ENCODE results near the gene TCF15. TPM values are rescaled to one million over a fixed set of nuclear protein-coding genes. Genes with fewer than 3 reads are reported as not detected.

TCF15 gene
- 2.1 TPM for total RNA-seq

GRCh38 chr20:610130-611046 lies at the start of gene TCF15:
Gene TCF15 (minus strand): TSS chr20:610309. CDS start chr20:610237, 72 bp downstream.
- Histone ChIP-seq H3K9ac (ENCODE audit: low read depth in 1 of 3, low read length in 3 of 3) (peak within 1 kb of the TSS in 1 of 3 donors; percentile 72), H3K27ac (ENCODE audit: low read depth, low read length) (peak within 1 kb of the TSS; percentile 50), H3K9me3 (ENCODE audit: control insufficient read depth in 3 of 3, low read length in 3 of 3) (no peaks in the 10 kb centered on the region), H3K27me3 (ENCODE audit: control insufficient read depth in 3 of 3, insufficient read depth in 3 of 3, low read length in 3 of 3) (peaks cover 49 to 55% (median 54%) of the 10 kb centered on the region in 3 donors), H3K36me3 (ENCODE audit: control insufficient read depth in 3 of 3, insufficient read depth in 3 of 3, low read length in 3 of 3) (no peaks in the 10 kb centered on the region), H3K4me3 (ENCODE audit: low read length in 3 of 3) (peak within 1 kb of the TSS; percentile 54 to 66 (median 60)), H3K4me1 (ENCODE audit: control insufficient read depth in 3 of 3, insufficient read depth in 3 of 3, low read length in 3 of 3) (peaks cover 5 to 6% (median 5%) of the 10 kb centered on the region in 3 donors)

- Histone ChIP-seq H3K4me3 (ENCODE audit: low read length in 3 of 3) (no peak overlapping the region), H3K9me3 (ENCODE audit: control insufficient read depth in 3 of 3, low read length in 3 of 3) (no peaks in the 10 kb centered on the region), H3K27me3 (ENCODE audit: control insufficient read depth in 3 of 3, insufficient read depth in 3 of 3, low read length in 3 of 3) (peaks cover 23 to 45% (median 33%) of the 10 kb centered on the region in 3 donors), H3K36me3 (ENCODE audit: control insufficient read depth in 3 of 3, insufficient read depth in 3 of 3, low read length in 3 of 3) (no peaks in the 10 kb centered on the region), H3K9ac (ENCODE audit: low read depth in 1 of 3, low read length in 3 of 3) (no peak overlapping the region), H3K4me1 (ENCODE audit: control insufficient read depth in 3 of 3, insufficient read depth in 3 of 3, low read length in 3 of 3) (peaks cover 5% of the 10 kb centered on the region in 3 donors), H3K27ac (ENCODE audit: low read depth, low read length) (no peak overlapping the region)
Measured at GRCh38 chr20:658731-659291, 48.7 kb upstream of the TCF15 start.

GRCh38 chr20:658202-658601 lies 48.1 kb upstream of the TCF15 start:
- H3K9ac ChIP-seq (ENCODE audit: low read depth in 1 of 3, low read length in 3 of 3), result no peak overlapping the region
- peaks cover 18 to 39% (median 27%) of the 10 kb centered on the region in 3 donors for H3K27me3 ChIP-seq (ENCODE audit: control insufficient read depth in 3 of 3, insufficient read depth in 3 of 3, low read length in 3 of 3)
- peaks cover 7 to 9% (median 9%) of the 10 kb centered on the region in 3 donors for H3K4me1 ChIP-seq (ENCODE audit: control insufficient read depth in 3 of 3, insufficient read depth in 3 of 3, low read length in 3 of 3)
- H3K27ac ChIP-seq (ENCODE audit: low read depth, low read length), result no peak overlapping the region
- H3K9me3 ChIP-seq (ENCODE audit: control insufficient read depth in 3 of 3, low read length in 3 of 3), result no peaks in the 10 kb centered on the region
- H3K4me3 ChIP-seq (ENCODE audit: low read length in 3 of 3), result no peak overlapping the region
- H3K36me3 ChIP-seq (ENCODE audit: control insufficient read depth in 3 of 3, insufficient read depth in 3 of 3, low read length in 3 of 3), result no peaks in the 10 kb centered on the region

GRCh38 chr20:655726-656624 lies 45.9 kb upstream of the TCF15 start:
- H3K4me3 ChIP-seq (ENCODE audit: low read length in 3 of 3), result no peak overlapping the region
- peaks cover 5 to 16% (median 5%) of the 10 kb centered on the region in 3 donors for H3K27me3 ChIP-seq (ENCODE audit: control insufficient read depth in 3 of 3, insufficient read depth in 3 of 3, low read length in 3 of 3)
- H3K9me3 ChIP-seq (ENCODE audit: control insufficient read depth in 3 of 3, low read length in 3 of 3), result no peaks in the 10 kb centered on the region
- H3K4me1 ChIP-seq (ENCODE audit: control insufficient read depth in 3 of 3, insufficient read depth in 3 of 3, low read length in 3 of 3), result peaks cover 22 to 25% (median 22%) of the 10 kb centered on the region in 3 donors
- H3K9ac ChIP-seq (ENCODE audit: low read depth in 1 of 3, low read length in 3 of 3), result no peak overlapping the region
- peaks cover 0 to under 1% (median 0%) of the 10 kb centered on the region in 3 donors for H3K36me3 ChIP-seq (ENCODE audit: control insufficient read depth in 3 of 3, insufficient read depth in 3 of 3, low read length in 3 of 3)
- H3K27ac ChIP-seq (ENCODE audit: low read depth, low read length), result no peak overlapping the region

GRCh38 chr20:654417-654750 lies 44.3 kb upstream of the TCF15 start:
- Histone ChIP-seq H3K9me3 (ENCODE audit: control insufficient read depth in 3 of 3, low read length in 3 of 3) (no peaks in the 10 kb centered on the region), H3K36me3 (ENCODE audit: control insufficient read depth in 3 of 3, insufficient read depth in 3 of 3, low read length in 3 of 3) (peaks cover 10 to 15% (median 11%) of the 10 kb centered on the region in 3 donors), H3K9ac (ENCODE audit: low read depth in 1 of 3, low read length in 3 of 3) (no peak overlapping the region), H3K27ac (ENCODE audit: low read depth, low read length) (peak overlapping the region; percentile 85), H3K4me1 (ENCODE audit: control insufficient read depth in 3 of 3, insufficient read depth in 3 of 3, low read length in 3 of 3) (peaks cover 22 to 28% (median 23%) of the 10 kb centered on the region in 3 donors), H3K4me3 (ENCODE audit: low read length in 3 of 3) (peak overlapping the region in 1 of 3 donors; percentile 90), H3K27me3 (ENCODE audit: control insufficient read depth in 3 of 3, insufficient read depth in 3 of 3, low read length in 3 of 3) (peaks cover 0 to 6% (median 0%) of the 10 kb centered on the region in 3 donors)

- Histone ChIP-seq H3K9ac (ENCODE audit: low read depth in 1 of 3, low read length in 3 of 3) (peak overlapping the region; percentile 69 to 92 (median 88)), H3K4me1 (ENCODE audit: control insufficient read depth in 3 of 3, insufficient read depth in 3 of 3, low read length in 3 of 3) (peaks cover 22 to 28% (median 23%) of the 10 kb centered on the region in 3 donors), H3K4me3 (ENCODE audit: low read length in 3 of 3) (peak overlapping the region; percentile 84 to 93 (median 90)), H3K36me3 (ENCODE audit: control insufficient read depth in 3 of 3, insufficient read depth in 3 of 3, low read length in 3 of 3) (peaks cover 13 to 19% (median 14%) of the 10 kb centered on the region in 3 donors), H3K27me3 (ENCODE audit: control insufficient read depth in 3 of 3, insufficient read depth in 3 of 3, low read length in 3 of 3) (peaks cover 0 to under 1% (median 0%) of the 10 kb centered on the region in 3 donors), H3K9me3 (ENCODE audit: control insufficient read depth in 3 of 3, low read length in 3 of 3) (no peaks in the 10 kb centered on the region), H3K27ac (ENCODE audit: low read depth, low read length) (peak overlapping the region; percentile 85)
Measured at GRCh38 chr20:653590-654416, 43.7 kb upstream of the TCF15 start.

- Histone ChIP-seq H3K9ac (ENCODE audit: low read depth in 1 of 3, low read length in 3 of 3) (peak within 1 kb of the TSS; percentile 82 to 92 (median 88)), H3K27ac (ENCODE audit: low read depth, low read length) (peak within 1 kb of the TSS; percentile 85), H3K9me3 (ENCODE audit: control insufficient read depth in 3 of 3, low read length in 3 of 3) (no peaks in the 10 kb centered on the region), H3K36me3 (ENCODE audit: control insufficient read depth in 3 of 3, insufficient read depth in 3 of 3, low read length in 3 of 3) (peaks cover 20 to 25% (median 21%) of the 10 kb centered on the region in 3 donors), H3K27me3 (ENCODE audit: control insufficient read depth in 3 of 3, insufficient read depth in 3 of 3, low read length in 3 of 3) (no peaks in the 10 kb centered on the region), H3K4me1 (ENCODE audit: control insufficient read depth in 3 of 3, insufficient read depth in 3 of 3, low read length in 3 of 3) (peaks cover 22 to 28% (median 23%) of the 10 kb centered on the region in 3 donors), H3K4me3 (ENCODE audit: low read length in 3 of 3) (peak within 1 kb of the TSS; percentile 90 to 99 (median 93))
Measured at GRCh38 chr20:653110-653589, 43.0 kb upstream of the TCF15 start, which contains the start of gene SRXN1. Gene SRXN1 (minus strand): TSS chr20:653200. CDS start chr20:653185, 15 bp downstream.

GRCh38 chr20:652615-653109 lies 42.6 kb upstream of the TCF15 start:
- Histone ChIP-seq H3K27ac (ENCODE audit: low read depth, low read length) (peak overlapping the region; percentile 85), H3K9me3 (ENCODE audit: control insufficient read depth in 3 of 3, low read length in 3 of 3) (peaks cover 0 to 1% (median 0%) of the 10 kb centered on the region in 3 donors), H3K9ac (ENCODE audit: low read depth in 1 of 3, low read length in 3 of 3) (peak overlapping the region; percentile 79 to 92 (median 82)), H3K4me1 (ENCODE audit: control insufficient read depth in 3 of 3, insufficient read depth in 3 of 3, low read length in 3 of 3) (peaks cover 22 to 28% (median 23%) of the 10 kb centered on the region in 3 donors), H3K36me3 (ENCODE audit: control insufficient read depth in 3 of 3, insufficient read depth in 3 of 3, low read length in 3 of 3) (peaks cover 24 to 30% (median 25%) of the 10 kb centered on the region in 3 donors), H3K4me3 (ENCODE audit: low read length in 3 of 3) (peak overlapping the region; percentile 87 to 99 (median 93)), H3K27me3 (ENCODE audit: control insufficient read depth in 3 of 3, insufficient read depth in 3 of 3, low read length in 3 of 3) (no peaks in the 10 kb centered on the region)

All from skeletal muscle tissue (tissue), 4 donors.